GM12864 (cell line): ENCODE measurements around the gene FXN.

Experiments used
- DNase-seq: peaks from one replicate; pipeline ENCODE4 v3.0.0-alpha.2; 2011; ENCODE audit warnings: low read depth
- H3K4me3 ChIP-seq: 2 replicates; pipeline ENCODE4 v1.5.1; 2011; ENCODE audit warnings: mild to moderate bottlenecking, low read depth, low read length, control low read depth
- CTCF ChIP-seq: IDR thresholded peaks from 2 replicates; pipeline ENCODE4 v1.5.1; 2011; ENCODE audit warnings: low read depth, mild to moderate bottlenecking, moderate library complexity, low read length, control low read depth, inconsistent platforms; ENCODE audit errors: missing control alignments

Gene FXN

DNA sequence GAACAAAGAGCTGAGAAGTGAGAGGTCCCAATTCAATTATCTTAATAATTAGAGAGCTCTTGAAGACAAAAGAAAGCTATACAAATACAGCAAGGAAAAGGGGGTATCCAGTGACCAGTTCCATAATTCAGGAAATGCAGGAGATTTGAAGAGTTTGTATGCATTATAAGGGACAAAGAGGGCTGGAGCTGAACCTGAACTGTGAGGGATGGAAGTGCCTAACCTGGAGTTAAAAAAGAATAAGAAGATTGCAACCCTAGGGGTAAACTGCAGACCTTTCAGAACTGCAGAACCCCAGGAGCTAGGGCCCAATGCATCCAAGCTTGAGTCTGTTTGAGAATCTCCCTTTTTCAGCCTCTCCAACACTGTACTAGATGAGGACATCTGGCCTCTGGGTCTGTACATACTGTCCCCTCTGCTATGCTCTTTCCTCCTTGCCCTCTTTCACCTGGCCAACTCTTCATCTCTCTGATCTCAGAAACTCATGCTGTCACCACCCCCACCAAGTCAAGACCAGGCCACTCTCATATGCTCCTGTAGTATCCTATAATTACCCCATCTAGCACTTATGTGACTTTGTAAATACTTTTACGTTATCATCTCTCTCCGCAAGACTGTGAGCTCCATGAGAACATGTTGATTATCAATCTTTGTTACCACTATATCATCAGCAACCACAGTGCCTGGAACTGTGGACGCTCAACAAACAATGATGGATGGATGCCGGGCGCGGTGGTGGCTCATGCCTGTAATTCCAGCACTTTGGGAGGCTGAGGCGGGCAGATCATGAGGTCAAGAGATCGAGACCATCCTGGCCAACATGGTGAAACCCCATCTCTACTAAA, 15.0 kb upstream of the FXN start:
- DNase-seq, result no peak
- TF ChIP-seq CTCF, result no peak
- H3K4me3 ChIP-seq, result no peak overlapping the region

DNA sequence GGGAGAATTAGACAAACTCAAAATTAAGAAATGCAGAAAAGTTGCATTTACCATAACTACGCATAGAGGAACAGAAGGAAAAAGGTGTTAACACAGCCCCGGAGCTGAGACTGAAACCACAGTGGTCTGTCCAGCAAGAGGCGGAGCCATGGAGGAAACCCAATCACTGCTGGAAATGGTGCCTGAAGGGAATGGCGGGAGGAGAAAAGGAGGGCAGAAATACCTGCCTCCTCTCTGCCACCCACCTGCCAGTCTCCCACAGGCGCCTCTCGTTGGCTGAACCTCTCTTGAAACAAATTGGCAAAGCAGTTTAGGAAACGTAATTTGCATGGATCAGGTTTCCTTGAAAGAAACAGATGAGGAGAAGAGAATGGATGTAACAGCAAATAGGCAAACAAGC, 11.9 kb upstream of the FXN start:
- TF ChIP-seq CTCF, result no peak
- DNase-seq, result no peak
- H3K4me3 ChIP-seq, result no peak overlapping the region

DNA sequence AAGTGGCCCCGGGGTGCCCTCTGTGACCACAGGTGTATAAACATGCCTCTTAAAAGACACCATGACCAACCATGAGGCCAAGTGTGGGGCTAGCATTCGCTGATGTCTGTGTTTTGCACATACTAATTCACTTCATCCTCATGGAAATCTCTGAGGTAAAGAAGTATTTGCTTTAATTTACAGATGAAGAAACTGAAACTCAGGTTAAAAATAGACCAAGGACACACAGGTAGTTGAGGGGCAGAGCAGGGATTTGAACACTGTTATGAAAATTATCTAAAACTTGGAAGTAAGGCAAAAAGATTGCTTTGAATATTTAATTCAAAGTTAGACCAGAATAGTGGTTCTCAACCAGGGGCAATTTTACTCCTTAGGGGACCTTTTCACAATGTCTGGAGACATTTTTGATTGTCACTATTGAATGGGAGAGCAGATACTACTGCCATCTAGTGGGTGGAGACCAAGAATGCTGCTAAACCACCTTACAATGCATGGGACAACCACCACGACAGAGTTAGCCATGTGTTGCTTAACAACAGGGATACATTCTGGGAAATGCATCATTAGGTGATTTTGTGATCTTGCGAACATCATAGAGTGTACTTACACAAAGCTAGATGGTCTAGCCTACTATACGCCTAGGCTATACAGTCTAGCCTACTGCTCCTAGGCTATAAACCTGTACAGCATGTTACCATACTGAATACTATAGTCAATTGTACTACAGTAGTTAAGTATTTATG, 8.0 kb upstream of the FXN start:
- TF ChIP-seq CTCF, result peak; percentile 83
- DNase-seq, result peak; percentile 26
- no peak overlapping the region for H3K4me3 ChIP-seq

- DNase-seq, result no peak
- no peak overlapping the region for H3K4me3 ChIP-seq
- no peak for TF ChIP-seq CTCF
Observed at GRCh38 chr9:69028754-69029153, 6.8 kb upstream of the FXN start.

GRCh38 chr9:69029535-69029934, 6.0 kb upstream of the FXN start:
- DNase-seq, result no peak
- no peak overlapping the region for H3K4me3 ChIP-seq
- TF ChIP-seq CTCF, result no peak

- TF ChIP-seq CTCF, result no peak
- no peak for DNase-seq
- H3K4me3 ChIP-seq, result no peak overlapping the region
Observed at GRCh38 chr9:69030851-69031645, 4.5 kb upstream of the FXN start.
